WERI-Rb-1 (cell line): ENCODE data around the gene ALKBH7.

Experiments used
- DNase-seq: peaks from one replicate; pipeline ENCODE4 v3.0.0-alpha.2; 2020
- H3K27ac ChIP-seq: fragments of 250-450 bp; sonication (Bioruptor Pico); 2 replicates; pipeline ENCODE4 v1.5.1; 2020; ENCODE audit warnings: mild to moderate bottlenecking, moderate library complexity
- H3K27me3 ChIP-seq: fragments of 250-450 bp; sonication (Bioruptor Pico); 2 replicates; pipeline ENCODE4 v1.5.1; 2021; ENCODE audit warnings: mild to moderate bottlenecking, low read depth, moderate library complexity; ENCODE audit not compliant: insufficient read depth, severe bottlenecking
- H3K36me3 ChIP-seq: fragments of 250-450 bp; sonication (Bioruptor Pico); 2 replicates; pipeline ENCODE4 v1.5.1; 2020; ENCODE audit warnings: mild to moderate bottlenecking, moderate library complexity
- H3K4me3 ChIP-seq: 2 replicates; pipeline ENCODE4 v1.5.1; 2011; ENCODE audit warnings: low read depth, mild to moderate bottlenecking, control low read depth, low read length
- H3K9me3 ChIP-seq: fragments of 250-450 bp; sonication (Bioruptor Pico); 2 replicates; pipeline ENCODE4 v1.5.1; 2021; ENCODE audit warnings: mild to moderate bottlenecking, moderate library complexity; ENCODE audit not compliant: severe bottlenecking
- CTCF ChIP-seq: IDR thresholded peaks from 2 replicates; pipeline ENCODE4 v1.5.1; 2011; ENCODE audit warnings: low read depth, mild to moderate bottlenecking, control low read depth, inconsistent platforms, low read length

Gene ALKBH7

GRCh38 chr19:6372594-6373095, at the start of gene ALKBH7:
ALKBH7 (plus strand) TSS chr19:6372794; CDS start chr19:6372821, 27 bp downstream.
- peaks cover 29% of the 10 kb centered on the region for H3K36me3 ChIP-seq
- DNase-seq = peak; percentile 99

GRCh38 chr19:6324757-6325156, 47.8 kb upstream of the ALKBH7 start:
- H3K9me3 ChIP-seq = peaks cover 6% of the 10 kb centered on the region
- H3K27me3 ChIP-seq = no peaks in the 10 kb centered on the region
- H3K4me3 ChIP-seq = no peak overlapping the region
- no peak for TF ChIP-seq CTCF
- DNase-seq = no peak
- H3K27ac ChIP-seq = no peak overlapping the region
- no peaks in the 10 kb centered on the region for H3K36me3 ChIP-seq

More at GRCh38 chr19:6372594-6373095, at the start of gene ALKBH7:
- TF ChIP-seq CTCF = no peak
- no peaks in the 10 kb centered on the region for H3K9me3 ChIP-seq
- peak within 1 kb of the TSS; percentile 98 for H3K27ac ChIP-seq
- no peaks in the 10 kb centered on the region for H3K27me3 ChIP-seq
- peak within 1 kb of the TSS; percentile 82 for H3K4me3 ChIP-seq

- Histone ChIP-seq H3K27me3 (no peaks in the 10 kb centered on the region), H3K9me3 (peaks cover 6% of the 10 kb centered on the region), H3K4me3 (no peak overlapping the region), H3K36me3 (no peaks in the 10 kb centered on the region), H3K27ac (no peak overlapping the region)
- no peak for TF ChIP-seq CTCF
- DNase-seq = no peak
Observed at GRCh38 chr19:6325614-6326013, 47.0 kb upstream of the ALKBH7 start.

- TF ChIP-seq CTCF = no peak
Observed at GRCh38 chr19:6326815-6327214, 45.8 kb upstream of the ALKBH7 start.

GRCh38 chr19:6333439-6333838, 39.2 kb upstream of the ALKBH7 start, which contains the start of gene ACER1:
ACER1 (minus strand) TSS chr19:6333612; CDS start chr19:6333551, 61 bp downstream.
- H3K27me3 ChIP-seq = no peaks in the 10 kb centered on the region
- no peak within 1 kb of the TSS for H3K27ac ChIP-seq
- H3K36me3 ChIP-seq = no peaks in the 10 kb centered on the region
- H3K9me3 ChIP-seq = no peaks in the 10 kb centered on the region
- TF ChIP-seq CTCF = no peak
- no peak within 1 kb of the TSS for H3K4me3 ChIP-seq
- no peak for DNase-seq

More at GRCh38 chr19:6326815-6327214, 45.8 kb upstream of the ALKBH7 start:
- Histone ChIP-seq H3K4me3 (no peak overlapping the region), H3K27ac (no peak overlapping the region), H3K36me3 (no peaks in the 10 kb centered on the region), H3K9me3 (peaks cover 6% of the 10 kb centered on the region), H3K27me3 (no peaks in the 10 kb centered on the region)
- DNase-seq = no peak
